Measurements from ENCODE around the gene PPM1J. TPM values are rescaled to one million over a fixed set of nuclear protein-coding genes. Genes with fewer than 3 reads are reported as not detected.

The PPM1J gene
- total and polyA plus RNA-seq, 2 of the 8 experiments (the other 6 are each of a cell fraction or from before 2014, with no cell fraction given): 19.4 to 31.6 TPM

GRCh38 chr1:112718691-112719418 is 3.7 kb upstream of the PPM1J start (continued):
- TF ChIP-seq ASH2L (IDR thresholded peaks at IDR 0.05; ENCODE audit: low read length) (no peak), MAFK (IDR thresholded peaks at IDR 0.05; ENCODE audit: low read depth, low read length) (no peak), NANOG (IDR thresholded peaks at IDR 0.05; ENCODE audit: insufficient read depth, low read depth, low read length, poor library complexity, severe bottlenecking) (no peak), SP4 (IDR thresholded peaks at IDR 0.05; ENCODE audit: low read length) (no peak), TAF1 (IDR thresholded peaks at IDR 0.05; ENCODE audit: low read depth, low read length) (no peak), CEBPB (IDR thresholded peaks at IDR 0.05; ENCODE audit: low read depth, low read length) (no peak), SP2 (IDR thresholded peaks at IDR 0.05; ENCODE audit: low read length) (no peak), JUN (IDR thresholded peaks at IDR 0.05; ENCODE audit: low read depth, low read length) (no peak), FOSL1 (IDR thresholded peaks at IDR 0.05; ENCODE audit: insufficient read depth, low read depth, low read length) (no peak), JUND (IDR thresholded peaks at IDR 0.05; ENCODE audit: low read length) (no peak), CBX8 (IDR thresholded peaks at IDR 0.05; ENCODE audit: borderline replicate concordance, low read depth, low read length) (no peak), MAX (IDR thresholded peaks at IDR 0.05) (peak; percentile 54; the same call in 1 of the 2 replicates), CREB1 (IDR thresholded peaks at IDR 0.05) (no peak), BCL11A (IDR thresholded peaks at IDR 0.05; ENCODE audit: low read depth in 2 of 2, low read length in 2 of 2) (no peak), GTF2F1 (IDR thresholded peaks at IDR 0.05; ENCODE audit: borderline replicate concordance, low read depth, low read length) (no peak), KDM4A (IDR thresholded peaks at IDR 0.05; ENCODE audit: low read depth, low read length, severe bottlenecking) (peak; percentile 24), KDM5A (IDR thresholded peaks at IDR 0.05; ENCODE audit: low read length) (no peak), BRCA1 (IDR thresholded peaks at IDR 0.05; ENCODE audit: low read depth, low read length) (no peak), SIN3A (conservative IDR thresholded peaks at IDR 0.05 in 1 of 2, IDR thresholded peaks at IDR 0.05 in 1 of 2; ENCODE audit: low read depth in 1 of 2, low read length in 2 of 2) (no peak), BACH1 (IDR thresholded peaks at IDR 0.05; ENCODE audit: low read length) (peak; percentile 37; the same call in 1 of the 2 replicates), CTCF (IDR thresholded peaks at IDR 0.05; ENCODE audit: control extremely low read depth in 1 of 3, insufficient read depth in 1 of 3, low read depth in 1 of 3, low read length in 3 of 3) (peak in 2 of 3 experiments; percentile 86 to 94; a peak in 3 of 4 replicates), TEAD4 (IDR thresholded peaks at IDR 0.05; ENCODE audit: low read depth, low read length) (no peak), POLR2AphosphoS5 (IDR thresholded peaks at IDR 0.05; ENCODE audit: low read depth, low read length) (no peak), SRF (IDR thresholded peaks at IDR 0.05; ENCODE audit: low read depth, low read length) (no peak)

All from H1 (cell line).